NCI-H345 (cell line): ENCODE data around the gene SPG21.
"Not testable (repeated sequence)": the region's sequence is repeated elsewhere in the genome, so short reads cannot be mapped to it uniquely, and the experiment has no call there.

ENCODE experiments used
- DNase-seq: peaks from one replicate; lab custom pipeline; 2025; lab: John Stamatoyannopoulos, UW

The SPG21 gene, protein sequence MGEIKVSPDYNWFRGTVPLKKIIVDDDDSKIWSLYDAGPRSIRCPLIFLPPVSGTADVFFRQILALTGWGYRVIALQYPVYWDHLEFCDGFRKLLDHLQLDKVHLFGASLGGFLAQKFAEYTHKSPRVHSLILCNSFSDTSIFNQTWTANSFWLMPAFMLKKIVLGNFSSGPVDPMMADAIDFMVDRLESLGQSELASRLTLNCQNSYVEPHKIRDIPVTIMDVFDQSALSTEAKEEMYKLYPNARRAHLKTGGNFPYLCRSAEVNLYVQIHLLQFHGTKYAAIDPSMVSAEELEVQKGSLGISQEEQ

DNA sequence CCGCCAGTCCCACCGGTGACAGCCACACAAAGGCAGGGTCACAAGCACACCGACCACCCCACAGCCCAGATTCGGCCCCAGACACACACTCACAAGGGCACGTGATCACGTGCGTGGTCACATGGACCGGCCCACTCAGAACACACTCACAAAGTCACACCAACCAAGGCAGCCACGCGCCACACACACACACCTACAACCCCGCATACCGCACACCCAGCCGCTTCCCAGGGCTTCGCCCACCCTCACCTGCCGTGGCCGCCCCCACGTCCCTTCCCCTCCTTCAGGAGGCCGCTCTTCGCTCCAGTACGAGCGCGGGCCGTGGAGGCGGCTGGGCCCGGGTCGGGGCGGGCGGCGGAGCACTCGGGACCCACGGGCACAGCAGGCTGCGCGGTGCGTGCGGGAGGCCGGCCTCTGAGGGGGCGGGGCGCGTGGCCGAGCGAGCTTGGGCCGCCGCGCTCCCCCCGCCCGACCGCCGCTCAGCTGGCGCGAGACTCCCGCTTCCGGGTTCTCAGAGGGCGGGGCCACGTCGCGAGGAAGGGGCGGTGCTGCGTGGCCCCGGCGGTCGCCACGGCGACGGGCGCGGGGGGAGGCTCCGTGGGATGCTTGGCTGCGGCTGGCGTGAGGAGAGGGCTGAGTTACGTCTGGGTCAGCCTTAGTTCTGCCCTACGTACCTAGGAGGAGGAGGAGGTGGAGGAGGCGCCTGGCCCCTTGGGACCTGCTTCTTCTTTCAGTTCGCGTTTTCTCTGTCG, at the start of gene SPG21:
TSS of gene SPG21 (minus strand) at position 499 of the 752 bp plus-strand sequence. CDS start 6,345 bp downstream, outside the sequence.
- peak; percentile 87 for DNase-seq

DNA sequence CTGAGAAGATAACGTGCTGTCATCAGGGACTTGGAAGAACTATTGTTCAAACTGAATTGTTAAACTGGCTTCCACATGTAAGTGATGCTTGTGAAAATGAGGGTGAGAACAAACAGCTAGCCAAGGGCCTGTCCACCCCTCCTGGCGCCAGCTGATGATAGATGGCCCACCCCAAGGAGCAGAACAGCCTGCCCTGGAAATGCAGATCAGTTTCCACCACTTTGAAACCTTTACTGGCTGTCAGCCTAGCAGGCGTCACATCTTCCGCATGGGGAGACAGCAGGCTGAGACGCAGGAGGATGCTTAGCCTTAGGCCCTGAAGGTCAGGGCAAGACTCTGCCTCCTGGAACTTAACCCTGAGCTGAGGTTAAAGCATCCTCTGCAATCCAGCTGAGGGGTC, 49.1 kb upstream of the SPG21 start:
- no peak for DNase-seq

DNA sequence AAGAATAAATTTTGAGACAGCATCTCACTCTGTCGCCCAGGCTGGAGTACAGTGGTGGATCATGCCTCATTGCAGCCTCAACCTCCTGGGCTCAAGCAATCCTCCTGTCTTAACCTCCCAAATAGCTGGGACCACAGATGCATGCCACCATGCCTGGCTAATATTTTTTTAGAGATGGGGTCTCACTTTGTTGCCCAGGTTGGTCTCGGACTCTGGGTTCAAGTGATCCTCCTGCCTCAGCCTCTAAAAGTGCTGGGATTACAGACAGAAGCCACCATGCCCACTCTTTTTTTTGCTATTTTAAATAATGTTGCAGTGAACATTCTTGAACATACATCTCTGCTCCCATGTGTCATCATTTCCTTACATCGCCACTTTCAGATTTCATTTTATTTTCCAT, 48.7 kb upstream of the SPG21 start:
- no peak for DNase-seq

DNA sequence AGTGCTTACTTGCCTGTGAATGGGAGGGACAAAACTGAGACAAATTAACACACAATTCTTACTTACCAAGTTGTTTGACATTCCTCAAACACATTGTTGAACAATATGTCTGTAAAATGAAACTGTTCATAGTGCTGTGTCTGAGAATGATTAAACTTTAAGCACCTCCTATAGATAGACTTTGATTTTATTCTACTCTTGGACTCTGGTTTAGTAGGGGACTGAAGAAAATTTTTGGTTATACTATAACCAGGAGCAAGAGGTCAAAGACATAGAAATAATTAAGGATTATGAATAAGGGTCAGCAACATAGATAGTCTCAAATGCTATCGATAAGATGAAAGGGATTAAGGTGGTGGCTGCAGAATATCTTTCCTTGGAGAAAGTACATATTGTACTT, 47.6 kb upstream of the SPG21 start:
- no peak for DNase-seq

DNA sequence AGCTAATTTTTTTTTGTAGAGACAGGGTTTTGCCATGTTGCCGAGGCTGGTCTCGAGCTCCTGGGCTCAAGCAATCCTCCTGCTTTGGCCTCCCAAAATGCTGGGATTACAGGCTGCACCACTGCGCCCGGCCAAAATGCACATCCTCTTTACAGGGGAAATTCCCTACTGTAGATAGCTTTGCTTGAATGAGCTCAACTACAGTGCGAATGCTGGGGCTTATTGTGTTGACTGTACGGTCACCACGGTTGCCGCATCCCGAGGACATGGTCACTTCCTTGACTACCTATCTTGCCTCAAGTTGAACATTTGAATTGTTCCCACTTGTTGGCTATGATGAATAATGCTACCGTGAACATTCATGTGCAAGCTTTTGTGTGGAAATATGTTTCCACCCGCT, 45.0 kb upstream of the SPG21 start:
- DNase-seq, result no peak

DNA sequence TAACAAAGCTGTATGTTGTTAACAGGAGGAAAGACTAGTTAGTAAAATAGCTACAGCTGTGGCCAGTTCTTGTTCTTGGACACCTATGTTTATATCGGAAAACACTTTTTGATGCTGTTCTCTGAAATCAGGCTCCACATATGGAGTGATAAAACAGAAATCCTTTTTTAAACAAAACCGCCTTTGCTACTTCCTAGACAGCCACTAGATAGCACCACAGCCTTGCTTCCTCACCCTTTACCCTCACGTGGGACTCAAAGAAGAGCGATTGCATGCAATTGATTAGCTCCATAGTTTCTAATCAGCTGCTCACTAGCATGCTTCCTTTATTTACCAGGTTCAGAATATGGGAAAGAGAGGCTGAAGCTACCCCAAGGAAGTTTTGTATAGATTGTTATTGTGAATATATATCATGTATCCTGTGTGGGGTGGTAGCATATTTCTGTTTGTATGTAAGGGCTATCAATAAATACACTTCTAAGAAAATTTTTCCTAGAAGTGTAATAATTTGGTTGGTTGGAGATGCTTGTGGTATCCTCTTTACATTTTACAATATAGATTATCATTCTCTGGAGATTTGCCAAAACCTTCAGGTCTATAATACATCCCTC, 44.0 kb upstream of the SPG21 start:
- peak; percentile 29 for DNase-seq

DNA sequence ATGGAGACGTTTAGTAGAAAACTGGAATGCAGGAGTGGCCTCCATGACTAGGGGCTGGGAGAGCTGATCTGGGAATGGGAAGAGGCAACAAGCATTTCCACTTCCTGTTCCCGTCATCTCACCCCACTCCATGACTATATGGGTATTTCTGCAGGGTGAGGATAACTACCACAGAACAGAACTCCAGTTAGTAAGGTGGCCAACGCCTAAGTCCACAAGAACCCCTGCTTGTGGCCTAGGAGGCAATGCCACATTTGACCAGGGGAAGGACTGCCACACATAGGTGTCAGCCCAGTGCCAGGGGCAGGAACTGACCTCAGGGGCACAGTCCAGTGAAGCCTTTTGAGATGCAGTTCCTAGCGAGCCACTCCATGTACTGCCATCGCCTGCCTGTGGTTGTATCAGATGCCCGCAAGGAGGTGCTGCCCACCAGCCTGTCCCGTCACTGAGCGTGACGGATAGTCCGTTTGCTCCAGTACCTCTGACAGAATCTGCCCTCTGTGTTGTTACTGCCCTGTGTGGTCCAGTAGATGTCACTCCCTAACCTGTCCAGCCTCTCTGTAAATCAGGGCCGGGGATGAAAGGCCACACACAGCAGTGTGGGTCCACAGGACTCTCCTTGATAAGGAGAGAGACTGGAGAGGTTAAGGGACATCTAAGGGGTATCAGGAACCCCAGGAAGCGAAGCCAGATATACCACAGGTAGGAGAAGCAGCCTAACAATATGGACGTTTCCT, 43.3 kb upstream of the SPG21 start:
- peak; percentile 5 for DNase-seq

DNA sequence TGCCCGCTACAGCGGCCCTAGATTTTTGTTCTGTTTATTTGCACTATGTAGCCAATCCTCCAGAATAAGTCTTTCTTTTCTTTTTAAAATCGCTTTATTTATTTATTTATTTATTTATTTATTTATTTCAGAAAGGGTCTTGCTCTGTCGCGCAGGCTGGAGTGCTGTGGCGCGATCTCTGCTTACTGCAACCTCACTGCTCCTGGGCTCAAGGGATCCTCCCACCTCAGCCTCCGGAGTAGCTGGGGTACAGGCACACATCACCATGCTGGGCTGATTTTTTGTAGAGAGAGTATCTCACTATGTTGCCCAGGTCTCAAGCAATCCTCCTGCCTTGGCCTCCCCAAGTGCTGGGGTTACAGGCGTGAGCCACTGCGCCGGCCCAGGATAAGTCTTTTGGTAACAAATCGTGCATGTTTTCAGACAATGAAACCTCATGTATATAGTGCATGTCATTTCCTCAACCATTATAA, 40.1 kb upstream of the SPG21 start:
- DNase-seq, result no peak

DNA sequence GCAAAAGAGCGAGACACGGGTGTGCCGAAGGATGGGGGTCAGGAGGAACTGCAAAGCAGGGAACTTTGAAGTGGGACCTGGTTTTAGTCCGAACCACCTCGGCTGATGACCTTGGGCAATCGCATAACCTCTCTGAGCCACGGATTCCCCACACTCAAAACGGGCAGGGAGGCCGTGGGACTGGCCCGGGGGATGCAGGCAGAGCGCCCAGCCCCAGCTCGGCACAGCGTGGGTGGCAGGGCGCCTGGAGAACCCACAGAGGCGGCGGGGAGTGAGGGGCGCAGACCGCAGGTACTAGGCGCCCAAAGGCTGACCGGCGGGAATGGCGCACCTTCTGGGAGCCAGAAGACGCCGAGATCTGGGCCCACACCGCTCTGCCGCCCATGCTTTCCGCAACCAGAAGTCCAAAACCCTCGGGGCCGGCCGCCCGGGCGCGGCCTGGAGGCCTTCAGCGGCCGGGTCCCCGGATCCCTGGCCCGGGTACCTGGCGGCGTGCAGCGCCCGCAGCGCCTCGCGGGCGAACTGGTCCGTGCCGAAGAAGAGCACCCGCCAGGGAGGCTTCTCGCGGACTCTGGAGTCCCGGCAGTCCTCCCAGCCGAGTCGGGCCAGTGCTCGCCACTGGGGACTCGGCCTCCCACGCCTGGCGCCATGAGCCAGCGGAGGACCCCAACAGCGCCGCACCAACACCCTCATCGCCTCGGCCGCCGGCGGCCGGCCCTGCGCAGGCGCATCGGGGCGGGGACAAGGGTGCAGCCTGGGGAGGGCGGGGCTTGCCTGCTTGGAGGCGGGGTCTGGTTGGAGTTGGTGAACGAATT, 39.4 kb upstream of the SPG21 start, which contains the start of gene MTFMT:
TSS of gene MTFMT (minus strand) at position 719 of the 815 bp plus-strand sequence. CDS start at position 693, 26 bp downstream.
- DNase-seq, result peak; percentile 81

DNA sequence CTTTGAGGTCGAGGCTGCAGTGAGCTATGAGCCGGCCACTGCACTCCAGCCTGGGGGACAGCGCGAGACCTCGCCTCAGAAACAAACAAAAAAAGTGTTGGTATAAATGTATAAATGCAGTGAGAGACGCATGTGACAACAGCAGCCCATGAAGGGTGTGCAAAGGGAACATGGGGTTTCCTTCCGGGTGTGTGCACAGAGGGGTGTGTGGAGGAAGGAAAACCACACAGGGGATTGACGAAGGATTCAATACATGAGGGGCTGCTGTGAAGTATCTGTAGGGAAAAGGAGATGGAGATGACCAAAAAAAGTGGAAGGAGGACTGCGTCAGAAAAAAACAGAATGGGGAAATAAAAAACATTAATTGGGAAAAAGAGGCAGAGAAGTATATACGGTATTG, 38.6 kb upstream of the SPG21 start:
- DNase-seq, result no peak

DNA sequence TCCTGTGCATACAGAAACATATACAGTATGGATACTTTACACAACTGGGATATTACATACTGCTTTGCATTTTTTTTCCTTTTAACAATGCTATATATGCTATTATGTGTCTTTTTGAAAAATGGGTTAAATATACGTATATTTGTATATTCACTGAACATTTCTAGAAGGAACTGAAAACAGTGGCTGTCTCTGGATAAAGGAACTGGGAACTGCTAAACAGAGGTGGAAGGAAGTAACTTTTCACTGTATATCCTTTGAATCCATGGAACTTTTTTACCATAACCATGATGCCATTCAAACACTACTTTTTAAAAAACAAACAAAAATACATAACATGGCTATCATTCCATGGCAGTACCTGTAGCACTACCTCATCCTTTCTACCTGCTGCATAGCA, 37.9 kb upstream of the SPG21 start:
- DNase-seq, result no peak

DNA sequence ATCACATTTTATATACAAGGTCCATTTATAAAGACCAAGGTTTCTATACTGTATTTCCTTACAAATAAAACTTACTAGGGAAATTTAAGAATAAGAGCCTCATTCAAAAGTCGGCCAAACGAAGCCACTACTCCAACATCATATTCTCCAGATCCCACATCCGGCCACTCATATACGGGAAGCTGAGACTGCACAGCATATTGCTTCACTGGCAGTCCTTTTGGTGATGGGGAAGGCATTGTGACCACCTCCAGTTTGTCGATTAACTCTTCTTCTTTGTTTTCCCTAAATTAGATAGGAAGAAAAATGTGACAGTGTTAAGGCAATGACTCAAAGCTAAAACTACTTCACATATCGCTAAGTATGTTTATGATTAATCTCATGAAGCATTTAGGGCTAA, 37.0 kb upstream of the SPG21 start:
- DNase-seq, result no peak

DNA sequence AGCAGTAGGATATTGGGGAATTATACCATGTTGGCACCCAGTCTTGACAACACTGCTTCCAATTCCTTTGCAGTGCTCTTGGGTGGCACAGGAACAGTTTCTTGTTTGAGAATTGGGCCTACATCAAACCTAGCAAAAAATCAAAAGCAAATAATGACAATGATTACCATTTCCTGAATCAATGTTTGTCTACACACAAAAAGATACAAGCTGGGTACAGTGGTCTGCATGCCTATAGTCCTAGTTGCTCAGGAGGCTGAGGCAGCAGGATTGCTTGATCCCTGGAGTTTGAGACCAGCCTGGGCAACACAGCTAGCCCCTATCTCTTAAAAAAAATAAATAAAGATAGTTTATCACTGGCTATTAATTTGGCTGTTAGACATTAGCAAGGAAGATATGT, 31.8 kb upstream of the SPG21 start:
- no peak for DNase-seq

DNA sequence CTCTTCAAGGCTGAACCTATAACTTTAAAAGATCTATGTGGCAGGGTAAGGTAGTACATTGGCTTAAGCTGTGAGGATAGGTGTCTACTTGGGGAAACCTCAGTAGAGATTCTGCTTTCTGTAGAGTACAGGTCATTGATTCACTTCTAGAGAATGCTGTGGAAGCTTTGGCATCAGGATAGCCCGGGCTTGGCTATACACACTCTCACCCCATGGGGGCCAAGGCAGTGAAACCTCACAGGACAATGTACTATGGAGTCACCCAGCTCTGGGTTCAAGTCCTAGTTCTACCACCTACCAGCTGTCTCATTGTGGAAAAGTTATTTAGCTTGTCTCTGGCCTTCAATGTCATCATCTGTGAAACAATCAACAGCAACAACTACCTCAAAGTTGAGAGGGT, 30.7 kb upstream of the SPG21 start:
- DNase-seq, result no peak

DNA sequence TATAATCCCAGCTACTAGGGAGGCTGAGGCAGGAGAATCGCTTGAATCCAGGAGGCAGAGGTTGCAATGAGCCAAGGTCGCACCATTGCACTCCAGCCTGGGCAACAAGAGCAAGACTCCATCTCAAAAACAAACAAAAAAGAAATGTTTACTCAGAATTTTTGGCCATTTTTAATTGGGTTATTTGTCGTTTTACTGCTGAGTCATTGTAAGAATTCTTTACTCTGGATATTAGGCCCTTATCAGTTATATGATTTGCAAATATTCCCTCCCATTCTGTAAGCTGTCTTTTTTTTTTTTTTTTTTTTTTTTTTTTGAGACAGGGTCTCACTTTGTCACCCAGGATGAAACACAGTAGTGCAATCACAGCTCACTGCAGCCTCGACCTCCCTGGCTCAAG, 21.5 kb upstream of the SPG21 start:
- not testable (repeated sequence) for DNase-seq

DNA sequence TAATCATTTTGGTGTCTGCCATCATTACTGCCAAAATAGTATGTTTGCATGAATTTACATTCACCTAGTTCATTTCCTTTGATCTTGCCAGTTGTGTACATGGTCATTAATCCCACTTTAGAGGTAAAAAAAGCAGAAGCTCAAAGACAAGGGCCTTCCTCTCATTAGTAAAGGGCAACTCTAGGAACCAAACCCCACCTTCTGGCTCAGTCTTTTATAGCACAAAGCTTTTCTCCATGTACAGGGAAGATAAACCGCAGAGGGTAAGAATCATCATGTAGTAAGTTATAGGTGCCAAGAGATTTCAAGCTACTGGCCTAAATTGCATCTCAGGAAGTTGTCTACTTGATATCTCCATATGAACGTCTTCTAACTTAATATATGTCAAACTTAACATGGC, 19.3 kb upstream of the SPG21 start:
- no peak for DNase-seq

DNA sequence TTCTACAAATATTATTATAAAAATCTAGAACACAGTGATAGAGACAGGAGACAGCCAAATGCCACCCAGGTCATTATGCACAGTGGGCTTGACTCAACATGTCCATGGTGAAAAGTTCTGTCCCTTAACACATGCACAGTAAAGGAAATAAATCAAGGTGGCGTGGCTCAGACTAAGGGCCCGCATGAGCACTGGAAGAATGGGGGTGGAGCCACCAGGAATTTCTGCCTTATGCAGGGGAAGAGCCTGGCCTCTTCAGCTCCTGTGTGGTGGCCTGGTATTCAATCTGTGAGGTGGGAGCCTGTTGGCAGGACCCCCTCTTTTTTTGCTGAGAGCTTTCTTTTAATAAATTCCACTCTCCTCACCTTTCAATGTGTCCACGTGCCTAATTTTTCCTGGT, 17.2 kb upstream of the SPG21 start:
- DNase-seq, result no peak

DNA sequence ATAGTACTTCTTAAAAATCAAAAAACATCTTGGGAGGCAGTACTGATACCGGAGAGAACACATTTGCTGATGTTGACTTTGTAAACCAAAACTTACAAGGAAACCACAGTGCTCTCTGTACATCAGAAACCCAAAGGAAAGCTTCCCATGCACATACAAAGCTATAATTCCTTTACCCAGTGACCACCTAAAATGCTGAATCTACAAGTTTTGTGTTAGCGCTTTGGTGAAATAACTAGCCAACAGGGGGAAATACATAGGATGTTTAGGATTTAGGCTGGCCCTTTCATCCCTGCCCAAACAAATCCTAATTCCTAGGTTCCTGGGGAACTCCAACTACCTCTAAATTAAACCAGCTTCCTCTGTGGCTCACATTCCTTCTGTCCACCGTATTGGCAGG, 15.3 kb upstream of the SPG21 start:
- no peak for DNase-seq

DNA sequence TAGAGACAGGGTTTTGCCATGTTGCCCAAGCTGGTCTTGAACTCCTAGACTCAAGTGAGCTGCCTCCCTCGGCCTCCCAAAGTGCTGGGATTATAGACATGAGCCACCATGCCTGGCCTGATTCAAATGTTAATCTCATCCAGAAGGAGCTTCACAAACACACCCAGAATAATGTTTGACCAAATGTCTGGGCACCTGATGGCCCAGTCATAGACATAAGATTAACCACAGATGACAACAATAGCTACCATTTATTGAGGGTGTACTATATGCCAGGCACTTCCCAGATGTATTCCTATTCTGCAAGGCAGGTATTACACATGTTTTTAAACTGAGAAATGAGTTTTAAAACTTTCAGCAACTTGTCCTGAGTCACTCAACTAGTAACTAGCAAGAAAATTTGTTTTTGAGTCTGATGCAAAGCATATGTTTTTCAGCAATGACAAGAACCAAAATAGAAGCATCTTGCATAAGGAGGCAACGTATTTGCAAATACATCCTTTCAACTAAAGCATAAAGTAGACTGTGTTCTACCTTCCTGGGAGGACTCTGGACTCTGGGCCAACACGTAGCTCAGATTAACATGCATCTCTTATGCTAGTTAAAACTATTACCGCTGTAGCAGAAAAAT, 8.1 kb upstream of the SPG21 start:
- DNase-seq, result no peak

DNA sequence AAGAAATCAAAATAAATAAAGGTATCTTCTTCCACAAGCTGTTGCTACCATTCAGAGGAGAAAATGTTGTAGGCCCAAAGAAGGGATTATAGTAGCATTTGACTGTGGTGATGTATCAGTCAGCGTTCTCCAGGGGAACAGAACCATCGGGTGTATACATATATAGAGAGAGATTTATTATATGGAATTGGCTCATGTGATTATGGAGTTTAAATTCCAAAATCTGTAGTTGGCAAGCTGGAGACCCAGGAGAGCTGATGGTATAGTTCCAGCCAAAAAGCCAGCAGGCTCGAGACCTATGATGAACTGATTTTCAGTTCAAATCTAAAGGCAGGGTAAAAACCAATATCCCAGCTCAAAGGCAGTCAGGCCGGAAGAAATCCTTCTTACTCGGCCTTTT, 7.4 kb upstream of the SPG21 start:
- DNase-seq, result no peak

DNA sequence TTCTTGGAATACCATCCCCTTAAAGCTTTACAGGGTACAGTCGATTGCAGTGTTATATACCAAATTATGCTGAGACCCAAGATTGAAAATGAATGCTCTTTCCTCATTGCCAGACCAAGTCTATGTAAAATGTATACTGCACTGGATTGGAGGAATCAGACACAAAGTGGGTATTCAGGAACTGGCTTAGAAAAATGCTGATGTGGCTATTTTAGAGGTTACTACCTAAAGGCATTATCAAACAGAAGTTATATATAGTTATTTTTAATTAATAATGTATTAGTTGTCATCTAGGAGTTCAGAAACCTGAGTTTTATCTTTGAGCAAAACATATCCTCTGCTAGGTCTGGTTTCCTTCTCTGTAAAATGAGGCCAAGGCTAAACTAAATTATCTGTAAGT, 3.6 kb upstream of the SPG21 start:
- DNase-seq, result no peak
